Cardiac muscle cell (in vitro differentiated cells and primary cell): ENCODE data around the gene VPS9D1. TPM values are rescaled to one million over a fixed set of nuclear protein-coding genes. Genes with fewer than 3 reads are reported as not detected.
A peak's percentile ranks its signal among the peaks of the same experiment; 100 is the strongest.
"Not testable (repeated sequence)": the region's sequence is repeated elsewhere in the genome, so short reads cannot be mapped to it uniquely, and the experiment has no call there.

Experiments used
- DNase-seq, 2 donors: peaks; one replicate each; pipeline versions ENCODE4 v3.0.0 to v3.0.0-alpha.2; 2010 to 2017; ENCODE audit warnings: low read depth in 1 of 2, low spot score in 1 of 2
- H3K27ac ChIP-seq: fragments of 200-600 bp; sonication (generic); 2 replicates; pipeline ENCODE4 v1.5.1; 2016
- H3K27me3 ChIP-seq: fragments of 200-600 bp; sonication (generic); 2 replicates; pipeline ENCODE4 v1.6.0; 2016; ENCODE audit warnings: control low read depth
- H3K36me3 ChIP-seq: fragments of 200-600 bp; sonication (generic); 2 replicates; pipeline ENCODE4 v1.5.1; 2016; ENCODE audit warnings: control low read depth
- H3K4me1 ChIP-seq: fragments of 200-600 bp; sonication (generic); 2 replicates; pipeline ENCODE4 v1.8.1; 2017; ENCODE audit warnings: low read depth, mild to moderate bottlenecking, mixed run types
- H3K4me3 ChIP-seq: fragments of 200-600 bp; sonication (generic); 2 replicates; pipeline ENCODE4 v1.5.1; 2016; ENCODE audit warnings: mild to moderate bottlenecking
- H3K9me3 ChIP-seq: fragments of 200-600 bp; sonication (generic); 2 replicates; pipeline ENCODE4 v1.5.1; 2017; ENCODE audit warnings: low read depth, mild to moderate bottlenecking, control low read depth
- polyA plus RNA-seq: library from polyadenylated mRNA; unstranded; fragments of >200 nt; fragmentation: Nextera tagmentation; extraction: Ambion mirVana; gene quantifications from 2 replicates; pipeline ENCODE4 v1.2.1, GENCODE V29; 2016
- total RNA-seq: library from RNA; depleted of rRNA; stranded (reverse); fragments of >200 nt; gene quantifications from 2 replicates; pipeline ENCODE4 v1.2.3, GENCODE V29; 2016
- TF ChIP-seq, protein P1 (sequence below): IDR thresholded peaks from 2 replicates; pipeline ENCODE4 v1.5.1; 2012; ENCODE audit warnings: low read depth, mild to moderate bottlenecking, low read length

VPS9D1 gene
- total and polyA plus RNA-seq, 2 experiments from 2014 or later = 21.3 to 22.3 TPM

DNA sequence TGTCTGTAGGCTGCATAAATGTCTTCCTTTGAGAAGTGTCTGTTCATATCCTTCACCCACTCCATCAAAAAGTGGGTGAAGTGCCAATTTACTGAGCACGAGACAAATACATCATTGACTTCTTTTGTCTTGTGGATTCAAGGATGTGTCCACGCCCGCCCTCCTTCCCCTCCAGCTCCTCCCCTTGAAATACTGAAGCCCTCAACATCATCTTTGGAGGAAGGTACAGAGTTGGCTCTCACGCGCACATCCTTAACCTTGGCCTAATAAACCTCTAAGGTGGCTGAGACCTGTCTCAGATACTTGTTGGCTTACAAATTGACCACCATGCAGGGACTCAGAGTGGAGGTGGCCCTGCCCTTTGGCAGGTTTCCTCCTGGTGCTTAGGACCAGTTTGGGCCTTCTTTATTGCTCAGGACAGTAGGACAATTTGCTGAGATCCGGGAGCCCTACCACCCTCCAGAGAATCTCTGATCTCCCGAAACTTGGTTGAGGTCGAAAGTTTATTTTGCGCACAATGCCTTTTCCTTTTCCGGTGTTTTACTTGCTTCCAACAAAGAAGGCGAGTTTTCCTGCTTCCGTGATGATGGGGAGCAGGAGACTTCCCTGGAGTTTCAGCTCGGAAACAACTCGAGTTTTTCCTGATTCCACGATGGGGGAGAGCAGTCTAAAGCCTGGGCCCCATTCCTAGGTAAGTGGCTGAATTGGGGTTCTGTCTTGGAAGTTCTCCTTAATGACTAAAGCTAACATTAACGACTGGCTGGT is 48.3 kb downstream of the VPS9D1 start:
- Histone ChIP-seq H3K27ac (no peak overlapping the region), H3K4me1 (no peaks in the 10 kb centered on the region), H3K4me3 (no peak overlapping the region), H3K36me3 (no peaks in the 10 kb centered on the region), H3K9me3 (no peaks in the 10 kb centered on the region), H3K27me3 (no peaks in the 10 kb centered on the region)
- TF ChIP-seq, protein P1, sequence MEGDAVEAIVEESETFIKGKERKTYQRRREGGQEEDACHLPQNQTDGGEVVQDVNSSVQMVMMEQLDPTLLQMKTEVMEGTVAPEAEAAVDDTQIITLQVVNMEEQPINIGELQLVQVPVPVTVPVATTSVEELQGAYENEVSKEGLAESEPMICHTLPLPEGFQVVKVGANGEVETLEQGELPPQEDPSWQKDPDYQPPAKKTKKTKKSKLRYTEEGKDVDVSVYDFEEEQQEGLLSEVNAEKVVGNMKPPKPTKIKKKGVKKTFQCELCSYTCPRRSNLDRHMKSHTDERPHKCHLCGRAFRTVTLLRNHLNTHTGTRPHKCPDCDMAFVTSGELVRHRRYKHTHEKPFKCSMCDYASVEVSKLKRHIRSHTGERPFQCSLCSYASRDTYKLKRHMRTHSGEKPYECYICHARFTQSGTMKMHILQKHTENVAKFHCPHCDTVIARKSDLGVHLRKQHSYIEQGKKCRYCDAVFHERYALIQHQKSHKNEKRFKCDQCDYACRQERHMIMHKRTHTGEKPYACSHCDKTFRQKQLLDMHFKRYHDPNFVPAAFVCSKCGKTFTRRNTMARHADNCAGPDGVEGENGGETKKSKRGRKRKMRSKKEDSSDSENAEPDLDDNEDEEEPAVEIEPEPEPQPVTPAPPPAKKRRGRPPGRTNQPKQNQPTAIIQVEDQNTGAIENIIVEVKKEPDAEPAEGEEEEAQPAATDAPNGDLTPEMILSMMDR = no peak
- DNase-seq = no peak

DNA sequence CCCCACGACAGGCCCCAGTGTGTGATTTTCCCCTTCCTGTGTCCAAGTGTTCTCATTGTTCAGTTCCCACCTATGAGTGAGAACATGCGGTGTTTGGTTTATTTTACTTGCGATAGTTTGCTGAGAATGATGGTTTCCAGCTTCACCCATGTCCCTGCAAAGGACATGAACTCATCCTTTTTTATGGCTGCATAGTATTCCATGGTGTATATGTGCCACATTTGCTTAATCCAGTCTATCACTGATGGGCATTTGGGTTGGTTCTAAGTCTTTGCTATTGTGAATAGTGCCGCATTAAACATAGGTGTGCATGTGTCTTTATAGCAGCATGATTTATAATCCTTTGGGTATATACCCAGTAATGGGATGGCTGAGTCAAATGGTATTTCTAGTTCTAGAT is 49.1 kb downstream of the VPS9D1 start:
- DNase-seq, H3K36me3 ChIP-seq, H3K9me3 ChIP-seq, H3K27me3 ChIP-seq, H3K4me3 ChIP-seq, H3K27ac ChIP-seq, H3K4me1 ChIP-seq: not testable (repeated sequence)

DNA sequence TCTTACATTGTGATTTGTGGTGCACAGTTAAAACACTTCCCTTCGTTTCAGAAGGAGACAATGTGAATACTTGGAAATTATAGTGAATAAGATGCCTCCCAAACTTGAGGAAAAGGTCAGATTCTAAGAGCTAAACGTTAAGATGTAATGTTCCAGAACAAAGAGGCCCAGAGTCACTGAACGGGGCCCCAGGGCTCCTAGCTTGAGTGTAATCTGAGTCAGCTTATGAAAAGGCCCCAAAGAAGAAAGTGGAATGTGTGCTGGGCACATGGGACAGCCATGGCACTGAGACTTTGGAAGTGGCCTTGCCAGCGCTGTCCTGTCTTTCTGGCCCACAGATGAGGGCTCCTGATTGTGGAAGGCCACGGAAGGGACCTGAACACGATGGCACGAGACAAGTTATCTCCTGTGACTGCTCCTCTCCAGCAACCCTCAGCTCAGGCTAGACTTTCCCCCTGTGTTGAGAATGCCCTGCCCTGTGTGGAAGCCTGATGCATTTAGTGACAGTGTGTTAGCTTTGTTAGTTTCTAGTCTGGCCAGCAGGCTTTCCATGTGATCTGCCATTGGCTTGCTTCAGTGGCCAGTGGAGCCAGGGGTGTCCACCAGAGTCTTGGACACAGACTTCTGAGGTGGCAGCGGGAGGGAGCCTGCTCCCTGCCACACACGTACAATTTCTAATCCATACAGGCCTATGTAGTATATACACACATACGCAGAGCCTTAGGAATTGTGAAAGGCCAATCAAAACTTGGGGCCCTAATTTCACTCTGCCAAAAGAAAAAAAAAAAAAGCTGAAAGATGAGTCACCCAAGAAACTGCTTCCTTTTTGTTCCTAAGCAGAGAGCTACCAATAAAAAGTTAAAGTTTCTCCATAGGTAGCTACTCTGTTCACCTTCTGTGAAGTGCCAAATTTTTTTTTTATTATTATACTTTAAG is 49.9 kb downstream of the VPS9D1 start:
- Histone ChIP-seq H3K27me3 (no peaks in the 10 kb centered on the region), H3K27ac (no peak overlapping the region), H3K36me3 (no peaks in the 10 kb centered on the region), H3K9me3 (no peaks in the 10 kb centered on the region), H3K4me1 (no peaks in the 10 kb centered on the region), H3K4me3 (no peak overlapping the region)
- peak in 1 of 2 donors; percentile 25 for DNase-seq
- TF ChIP-seq, protein P1 = no peak

DNA sequence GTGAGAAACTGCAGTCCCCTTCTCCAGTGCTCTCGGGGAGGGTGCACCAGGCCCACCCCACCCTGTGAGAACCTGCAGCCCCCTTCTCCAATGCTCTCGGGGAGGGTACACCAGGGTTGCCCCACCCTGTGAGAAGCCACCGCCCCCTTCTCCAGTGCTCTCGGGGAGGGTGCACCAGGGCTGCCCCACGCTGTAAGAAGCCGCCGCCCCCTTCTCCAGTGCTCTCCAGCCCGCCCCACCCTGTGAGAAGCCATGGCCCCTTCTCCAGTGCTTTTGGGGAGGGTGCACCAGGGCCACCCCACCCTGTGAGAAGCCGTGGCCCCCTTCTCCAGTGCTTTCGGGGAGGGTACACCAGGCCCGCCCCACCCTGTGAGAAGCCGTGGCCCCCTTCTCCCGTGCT is 50.9 kb downstream of the VPS9D1 start:
- Histone ChIP-seq H3K4me1 (no peaks in the 10 kb centered on the region), H3K27me3 (no peaks in the 10 kb centered on the region), H3K9me3 (no peaks in the 10 kb centered on the region), H3K4me3 (no peak overlapping the region), H3K27ac (no peak overlapping the region), H3K36me3 (no peaks in the 10 kb centered on the region)
- TF ChIP-seq, protein P1 = no peak
- no peak for DNase-seq

DNA sequence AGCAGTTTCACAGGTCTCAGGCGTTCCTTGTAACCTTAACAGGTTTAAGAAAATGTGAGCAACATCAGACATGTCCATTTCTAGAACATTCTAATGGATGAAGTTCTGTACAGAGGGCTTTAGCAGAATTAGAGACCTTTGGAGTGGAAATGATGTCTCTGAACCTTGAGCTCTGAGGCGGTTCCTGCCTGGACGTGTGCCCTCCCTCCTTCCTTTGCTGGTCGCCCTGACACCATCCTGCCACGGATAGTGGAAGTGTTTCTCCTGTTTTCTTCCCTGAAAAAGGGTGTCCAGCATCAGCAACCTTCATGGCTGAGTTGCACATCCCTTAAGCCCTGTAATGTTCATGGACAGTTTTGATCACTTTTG is 51.9 kb downstream of the VPS9D1 start:
- H3K27me3 ChIP-seq = no peaks in the 10 kb centered on the region
- H3K9me3 ChIP-seq = no peaks in the 10 kb centered on the region
- H3K4me3 ChIP-seq = no peak overlapping the region
- no peaks in the 10 kb centered on the region for H3K36me3 ChIP-seq
- H3K4me1 ChIP-seq = no peaks in the 10 kb centered on the region
- TF ChIP-seq, protein P1 = no peak
- no peak for DNase-seq
- H3K27ac ChIP-seq = no peak overlapping the region

DNA sequence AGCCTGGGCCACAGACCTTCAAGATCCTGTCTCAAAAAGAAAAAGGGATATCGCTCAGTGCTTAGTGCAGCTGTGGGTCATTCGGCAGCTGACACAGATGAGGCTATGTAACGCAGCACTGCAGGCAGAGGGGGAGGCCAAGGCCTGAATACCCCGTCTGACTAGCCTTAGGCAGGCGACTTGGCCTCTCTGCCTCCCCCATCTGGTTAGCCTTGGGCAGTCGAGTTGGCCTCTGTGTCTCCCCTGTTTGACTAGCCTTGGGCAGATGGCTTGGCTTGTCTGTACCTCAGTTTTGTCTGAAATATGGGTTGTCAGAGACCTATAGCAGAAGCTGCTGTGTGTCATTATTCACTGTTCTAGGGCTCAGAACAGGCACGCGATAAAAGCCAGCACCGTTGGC is 53.1 kb downstream of the VPS9D1 start:
- Histone ChIP-seq H3K36me3 (no peaks in the 10 kb centered on the region), H3K9me3 (no peaks in the 10 kb centered on the region), H3K4me1 (no peaks in the 10 kb centered on the region), H3K4me3 (no peak overlapping the region), H3K27ac (no peak overlapping the region), H3K27me3 (no peaks in the 10 kb centered on the region)
- TF ChIP-seq, protein P1 = no peak
- no peak for DNase-seq
